HepG2 (cell line): ENCODE results near the gene HCN4. TPM values are rescaled to one million over a fixed set of nuclear protein-coding genes. Genes with fewer than 3 reads are reported as not detected.

Experiments used
- ATAC-seq: fragments of 200-7000 bp; cut with Tn5 transposase; 3 replicates; pipeline ENCODE4 v1.9.1; 2020; ENCODE audit warnings: mild to moderate bottlenecking, moderate library complexity
- BruUV-seq: library from RNA; stranded (reverse); fragments of 400-500 nt; replicated peaks from 2 replicates; lab custom pipeline; 2021; lab: Mats Ljungman, UMichigan
- CTCF ChIA-PET: fragments of 300-600 bp; formaldehyde crosslinking; extraction: SDS; loops from one replicate; lab custom pipeline; 2021; ENCODE audit warnings: low total read pairs, inconsistent platforms, low intra/inter-chr PET ratio; lab: Yijun Ruan, JAX
- POLR2A ChIA-PET: fragments of 350-600 bp; sonication (Branson Sonifier 250); formaldehyde crosslinking; loops from one replicate; lab custom pipeline; 2020; ENCODE audit warnings: antibody characterized with exemption, inconsistent platforms; lab: Yijun Ruan, JAX
- DNase-seq: peaks from one replicate; pipeline ENCODE4 v3.0.0-alpha.2; 2015; ENCODE audit warnings: low spot score
- FAIRE-seq: peaks from 3 replicates; lab custom pipeline; 2011; peaks lifted over from hg19 to GRCh38; lab: Jason Lieb, UNC
- H2AFZ ChIP-seq: one replicate; pipeline ENCODE4 v1.6.1; 2011; ENCODE audit warnings: low read length, inconsistent platforms
- H3K27ac ChIP-seq: fragments of 300-600 bp; 3 replicates; pipeline ENCODE4 v1.8.0; 2011; ENCODE audit warnings: mixed run types, mild to moderate bottlenecking, mixed read lengths, low read length, inconsistent platforms; ENCODE audit not compliant: insufficient read depth; ENCODE audit errors: extremely low read length
- H3K27me3 ChIP-seq, 2 experiments: fragments of 200-600 bp in 1 of 2; 2 replicates in 1 of 2; 3 replicates in 1 of 2; pipeline versions ENCODE4 v1.6.0 to v1.8.0; 2011; ENCODE audit warnings: low read length in 2 of 2, mild to moderate bottlenecking in 2 of 2, moderate library complexity in 2 of 2, inconsistent platforms in 1 of 2; ENCODE audit not compliant: insufficient read depth in 2 of 2, control insufficient read depth in 1 of 2
- H3K36me3 ChIP-seq, 2 experiments: fragments of 200-600 bp in 1 of 2; replicated peaks in 1 of 2; 2 replicates in 1 of 2; 3 replicates in 1 of 2; pipeline versions ENCODE4 v1.5.1 to v1.8.0; 2011; ENCODE audit warnings: low read length in 2 of 2, inconsistent platforms in 1 of 2; ENCODE audit not compliant: insufficient read depth in 2 of 2, control insufficient read depth in 1 of 2
- H3K4me1 ChIP-seq: 2 replicates; pipeline ENCODE4 v1.5.1; 2012; ENCODE audit warnings: low read length, inconsistent platforms; ENCODE audit not compliant: insufficient read depth
- H3K4me2 ChIP-seq: 2 replicates; pipeline ENCODE4 v1.6.0; 2011; ENCODE audit warnings: low read depth, low read length, inconsistent platforms
- H3K4me3 ChIP-seq, 3 experiments: fragments of 200-600 bp in 1 of 3; sonication (generic), shearing (Covaris generic) in 1 of 3; replicated peaks in 1 of 3; 2 replicates each; pipeline ENCODE4 v1.5.1; 2011 to 2016; ENCODE audit warnings: low read length in 3 of 3, inconsistent platforms in 2 of 3, low read depth in 2 of 3, mild to moderate bottlenecking in 2 of 3, control low read depth in 1 of 3, mixed read lengths in 1 of 3; ENCODE audit not compliant: insufficient read depth in 1 of 3
- H3K79me2 ChIP-seq: one replicate; pipeline ENCODE4 v1.6.1; 2011; ENCODE audit warnings: low read length, inconsistent platforms; ENCODE audit not compliant: insufficient read depth
- H3K9ac ChIP-seq: 2 replicates; pipeline ENCODE4 v1.6.0; 2011; ENCODE audit warnings: mild to moderate bottlenecking, low read depth, low read length, inconsistent platforms; ENCODE audit not compliant: insufficient read depth
- H3K9me3 ChIP-seq: 2 replicates; pipeline ENCODE4 v1.5.1; 2012; ENCODE audit warnings: mild to moderate bottlenecking, low read length
- H4K20me1 ChIP-seq: 2 replicates; pipeline ENCODE4 v1.6.0; 2011; ENCODE audit warnings: inconsistent platforms, mild to moderate bottlenecking, low read length, moderate library complexity; ENCODE audit not compliant: insufficient read depth
- KLF6 ChIP-seq: IDR thresholded peaks from 2 replicates; pipeline ENCODE4 v1.8.0; 2016; ENCODE audit warnings: missing biosample characterization, missing genetic modification reagents
- NFIB ChIP-seq: sonication (generic); formaldehyde crosslinking; IDR thresholded peaks from 2 replicates; pipeline ENCODE4 v1.9.0; 2021; ENCODE audit warnings: missing genetic modification reagents, mild to moderate bottlenecking, borderline replicate concordance
- PHF8 ChIP-seq: sonication (generic); formaldehyde crosslinking; IDR thresholded peaks from 2 replicates; pipeline ENCODE4 v1.5.0; 2020; ENCODE audit warnings: missing genetic modification reagents
- PTBP1 ChIP-seq: fragments of 200-400 bp; formaldehyde crosslinking; IDR thresholded peaks from 2 replicates; pipeline ENCODE4 v1.6.1; 2018; ENCODE audit warnings: low read length, low read depth; ENCODE audit not compliant: poor library complexity, severe bottlenecking
- ZBTB2 ChIP-seq: sonication (generic); formaldehyde crosslinking; IDR thresholded peaks from 2 replicates; pipeline ENCODE4 v1.8.0; 2022; ENCODE audit warnings: low read depth, missing genetic modification reagents
- ZBTB38 ChIP-seq: sonication (generic); formaldehyde crosslinking; IDR thresholded peaks from 2 replicates; pipeline ENCODE4 v1.5.1; 2020; ENCODE audit warnings: mild to moderate bottlenecking, missing genetic modification reagents
- ZNF138 ChIP-seq: sonication (generic); formaldehyde crosslinking; IDR thresholded peaks from 2 replicates; pipeline ENCODE4 v1.5.0; 2020; ENCODE audit warnings: mild to moderate bottlenecking, low read depth, missing genetic modification reagents
- ZNF160 ChIP-seq: sonication (generic); formaldehyde crosslinking; IDR thresholded peaks from 2 replicates; pipeline ENCODE4 v1.8.0; 2022; ENCODE audit warnings: mild to moderate bottlenecking, inconsistent platforms, missing genetic modification reagents
- ZNF563 ChIP-seq: sonication (generic); formaldehyde crosslinking; IDR thresholded peaks from 2 replicates; pipeline ENCODE4 v1.8.0; 2022; ENCODE audit warnings: mild to moderate bottlenecking, moderate library complexity, missing genetic modification reagents
- ZNF83 ChIP-seq: sonication (generic); formaldehyde crosslinking; IDR thresholded peaks from 2 replicates; pipeline ENCODE4 v1.4.0; 2020; ENCODE audit warnings: missing genetic modification reagents, mild to moderate bottlenecking, borderline replicate concordance
- ZSCAN12 ChIP-seq: sonication (generic); formaldehyde crosslinking; IDR thresholded peaks from 2 replicates; pipeline ENCODE4 v1.9.0; 2021; ENCODE audit warnings: mild to moderate bottlenecking, missing genetic modification reagents
- ZSCAN20 ChIP-seq: sonication (generic); formaldehyde crosslinking; IDR thresholded peaks from 2 replicates; pipeline ENCODE4 v1.4.0; 2020; ENCODE audit warnings: missing genetic modification reagents, mild to moderate bottlenecking, borderline replicate concordance
- WGBS: methylation state at CpG from one replicate; pipeline ENCODE4 v1.1.6; 2017; ENCODE audit warnings: low lambda C conversion rate; 5-methylcytosine and 5-hydroxymethylcytosine counted together
- in situ Hi-C: cut with HindIII; loops from 2 replicates; pipeline ENCODE4 v1.10.0; 2017; ENCODE audit warnings: low pct_unique_long_range_greater_than_20kb; ENCODE audit not compliant: extremely low pct_ligation_motif_present
- intact Hi-C: fragments of 100-400 bp; cut with micrococcal nuclease; formaldehyde crosslinking; loops from one replicate; pipeline ENCODE4 v1.10.0; 2022; ENCODE audit not compliant: unreplicated experiment
- polyA plus RNA-seq, 8 experiments: library from polyadenylated mRNA; depleted of rRNA in 3 of 8; stranded (reverse) in 7 of 8; unstranded in 1 of 8; fragments of >200 nt; fragmentation: Illumina TruSeq in 4 of 8; extraction: Trizol in 4 of 8; gene quantifications; 2 replicates each; pipeline versions ENCODE4 v1.2.1 to v1.2.3, GENCODE V29; 2011 to 2016; ENCODE audit warnings: low read depth in 4 of 8, missing spikeins in 1 of 8, mixed read lengths in 1 of 8; ENCODE audit not compliant: insufficient read depth in 1 of 8
- total RNA-seq, 5 experiments: library from RNA; depleted of rRNA; stranded (reverse); fragments of >200 nt; fragmentation: Illumina TruSeq; extraction: Trizol; gene quantifications; 2 replicates each; pipeline ENCODE4 v1.2.3, GENCODE V29; 2016; ENCODE audit warnings: low read depth in 1 of 5
- TF ChIP-seq, protein P1 (sequence below): sonication (generic); formaldehyde crosslinking; IDR thresholded peaks from 2 replicates; pipeline ENCODE4 v1.8.0; 2022; ENCODE audit warnings: mild to moderate bottlenecking, missing genetic modification reagents
- TF ChIP-seq, protein P2 (sequence below): sonication (generic); formaldehyde crosslinking; IDR thresholded peaks from 2 replicates; pipeline ENCODE4 v1.5.1; 2020; ENCODE audit warnings: missing genetic modification reagents, mild to moderate bottlenecking, borderline replicate concordance
- TF ChIP-seq, protein P3 (sequence below): sonication (generic); formaldehyde crosslinking; IDR thresholded peaks from 2 replicates; pipeline ENCODE4 v1.8.0; 2022; ENCODE audit warnings: mild to moderate bottlenecking, missing genetic modification reagents, moderate library complexity

The HCN4 gene
- total and polyA plus RNA-seq, 2 of the 13 experiments (the other 11 are each of a cell fraction or from before 2014, with no cell fraction given), result not detected

DNA sequence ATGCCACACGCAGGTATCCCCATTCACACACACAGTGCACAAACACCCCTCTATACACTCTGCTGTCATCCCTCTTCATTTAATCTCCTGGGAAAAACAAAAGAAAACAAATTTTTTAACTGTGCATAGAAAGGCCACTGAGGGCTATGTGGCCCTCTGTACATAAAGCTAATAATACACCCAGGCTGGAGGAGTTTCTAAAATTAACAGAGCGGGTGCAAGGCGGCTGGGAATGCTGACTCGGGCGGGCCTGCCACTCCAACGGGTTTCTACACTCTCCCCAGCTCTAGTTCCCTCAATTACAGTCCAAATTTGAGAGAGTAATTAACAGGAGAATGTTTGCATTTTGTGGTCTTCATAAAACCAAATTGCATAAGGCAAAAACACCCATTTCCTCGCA is 23.1 kb downstream of the HCN4 start:
- H3K27me3 ChIP-seq, result peaks cover 0 to 2% of the 10 kb centered on the region in 2 experiments; a peak in 1 of 5 replicates
- H3K9me3 ChIP-seq, result no peaks in the 10 kb centered on the region
- ATAC-seq, result no peak
- FAIRE-seq, result no peak
- H3K4me2 ChIP-seq, result no peak overlapping the region
- in situ Hi-C loops, result no loop called here
- no TSS peak for BruUV-seq
- H2AFZ ChIP-seq, result no peak overlapping the region
- CTCF ChIA-PET, result no interaction called here
- intact Hi-C loops, result no loop called here
- no peaks in the 10 kb centered on the region for H3K36me3 ChIP-seq
- no peaks in the 10 kb centered on the region for H4K20me1 ChIP-seq
- H3K4me1 ChIP-seq, result no peaks in the 10 kb centered on the region
- no peak overlapping the region for H3K4me3 ChIP-seq
- no peaks in the 10 kb centered on the region for H3K79me2 ChIP-seq
- no peak overlapping the region for H3K27ac ChIP-seq
- no peak overlapping the region for H3K9ac ChIP-seq
- POLR2A ChIA-PET, result no interaction called here
- 4% methylated on average over 7 of the region's 7 CpGs for WGBS
- DNase-seq, result no peak
- no peak for TF ChIP-seq KLF6 (CRISPR knock-in tag)
- TF ChIP-seq ZSCAN20 (CRISPR knock-in tag), result no peak
- TF ChIP-seq ZNF563 (CRISPR knock-in tag), result no peak
- no peak for TF ChIP-seq NFIB
- TF ChIP-seq ZSCAN12 (CRISPR knock-in tag), result no peak
- no peak for TF ChIP-seq ZBTB38 (CRISPR knock-in tag)
- no peak for TF ChIP-seq PHF8 (CRISPR knock-in tag)
- TF ChIP-seq, protein P1, sequence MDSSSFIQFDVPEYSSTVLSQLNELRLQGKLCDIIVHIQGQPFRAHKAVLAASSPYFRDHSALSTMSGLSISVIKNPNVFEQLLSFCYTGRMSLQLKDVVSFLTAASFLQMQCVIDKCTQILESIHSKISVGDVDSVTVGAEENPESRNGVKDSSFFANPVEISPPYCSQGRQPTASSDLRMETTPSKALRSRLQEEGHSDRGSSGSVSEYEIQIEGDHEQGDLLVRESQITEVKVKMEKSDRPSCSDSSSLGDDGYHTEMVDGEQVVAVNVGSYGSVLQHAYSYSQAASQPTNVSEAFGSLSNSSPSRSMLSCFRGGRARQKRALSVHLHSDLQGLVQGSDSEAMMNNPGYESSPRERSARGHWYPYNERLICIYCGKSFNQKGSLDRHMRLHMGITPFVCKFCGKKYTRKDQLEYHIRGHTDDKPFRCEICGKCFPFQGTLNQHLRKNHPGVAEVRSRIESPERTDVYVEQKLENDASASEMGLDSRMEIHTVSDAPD (CRISPR knock-in tag), result no peak
- no peak for TF ChIP-seq ZNF138 (CRISPR knock-in tag)
- TF ChIP-seq ZBTB2 (CRISPR knock-in tag), result no peak
- TF ChIP-seq, protein P2, sequence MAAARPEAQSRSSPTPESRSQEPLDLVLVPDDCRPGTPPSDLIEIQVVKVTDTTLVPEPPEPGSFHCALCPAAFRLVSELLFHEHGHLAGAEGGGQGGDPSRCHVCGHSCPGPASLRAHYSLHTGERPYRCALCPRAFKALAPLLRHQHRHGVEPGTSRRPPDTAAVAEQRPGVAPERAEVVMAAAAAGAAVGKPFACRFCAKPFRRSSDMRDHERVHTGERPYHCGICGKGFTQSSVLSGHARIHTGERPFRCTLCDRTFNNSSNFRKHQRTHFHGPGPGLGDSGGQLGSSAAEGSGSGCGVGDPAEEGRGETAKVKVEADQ, result no peak
- no peak for TF ChIP-seq ZNF160 (CRISPR knock-in tag)
- no peak for TF ChIP-seq ZNF83 (CRISPR knock-in tag)
- TF ChIP-seq PTBP1, result no peak
- TF ChIP-seq, protein P3, sequence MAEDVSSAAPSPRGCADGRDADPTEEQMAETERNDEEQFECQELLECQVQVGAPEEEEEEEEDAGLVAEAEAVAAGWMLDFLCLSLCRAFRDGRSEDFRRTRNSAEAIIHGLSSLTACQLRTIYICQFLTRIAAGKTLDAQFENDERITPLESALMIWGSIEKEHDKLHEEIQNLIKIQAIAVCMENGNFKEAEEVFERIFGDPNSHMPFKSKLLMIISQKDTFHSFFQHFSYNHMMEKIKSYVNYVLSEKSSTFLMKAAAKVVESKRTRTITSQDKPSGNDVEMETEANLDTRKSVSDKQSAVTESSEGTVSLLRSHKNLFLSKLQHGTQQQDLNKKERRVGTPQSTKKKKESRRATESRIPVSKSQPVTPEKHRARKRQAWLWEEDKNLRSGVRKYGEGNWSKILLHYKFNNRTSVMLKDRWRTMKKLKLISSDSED, result no peak
